Cardiac fibroblast (primary cell): ENCODE measurements around the gene C13orf46.

ENCODE experiments used
- DNase-seq, 2 donors: peaks; one replicate each; pipeline versions ENCODE4 v3.0.0 to v3.0.0-alpha.2; 2010; ENCODE audit warnings: low read depth in 2 of 2
- H3K4me3 ChIP-seq, 2 donors: replicated peaks in 1 of 2; 1 replicate in 1 of 2; 2 replicates in 1 of 2; pipeline ENCODE4 v1.5.1; 2011; ENCODE audit warnings: low read depth in 2 of 2, low read length in 2 of 2, mild to moderate bottlenecking in 2 of 2, moderate library complexity in 1 of 2
- CTCF ChIP-seq: IDR thresholded peaks from one replicate; pipeline ENCODE4 v1.5.1; 2011; ENCODE audit warnings: low read depth, mild to moderate bottlenecking, low read length, inconsistent platforms

The C13orf46 gene

GRCh38 chr13:113954046-113954835 is 19.6 kb downstream of the C13orf46 start:
- no peak for DNase-seq
- no peak for TF ChIP-seq CTCF
- H3K4me3 ChIP-seq, result no peak overlapping the region

- no peak for DNase-seq
- no peak for TF ChIP-seq CTCF
- H3K4me3 ChIP-seq, result no peak overlapping the region
These were observed 20.3 kb downstream of the C13orf46 start for GRCh38 chr13:113953561-113953960.

GRCh38 chr13:113952983-113953520 is 20.8 kb downstream of the C13orf46 start:
- H3K4me3 ChIP-seq, result no peak overlapping the region
- no peak for TF ChIP-seq CTCF
- DNase-seq, result no peak

GRCh38 chr13:113952151-113952982 is 21.5 kb downstream of the C13orf46 start:
- H3K4me3 ChIP-seq, result no peak overlapping the region
- DNase-seq, result no peak
- no peak for TF ChIP-seq CTCF

- H3K4me3 ChIP-seq, result no peak overlapping the region
- DNase-seq, result peak; percentile 79 to 86
- TF ChIP-seq CTCF, result peak; percentile 88
These were observed 22.5 kb downstream of the C13orf46 start for GRCh38 chr13:113951246-113951999.

- H3K4me3 ChIP-seq, result no peak overlapping the region
- TF ChIP-seq CTCF, result no peak
- DNase-seq, result no peak
These were observed 23.2 kb downstream of the C13orf46 start for GRCh38 chr13:113950451-113951245.
